MCF 10A (cell line): ENCODE measurements around the gene ATL3. TPM values are rescaled to one million over a fixed set of nuclear protein-coding genes. Genes with fewer than 3 reads are reported as not detected.

Experiments used
- BruUV-seq: library from RNA; stranded (reverse); fragments of 400-500 nt; replicated peaks from 2 replicates; lab custom pipeline; 2021; lab: Mats Ljungman, UMichigan
- CTCF ChIA-PET: fragments of 300-600 bp; sonication (Branson Sonifier 250); formaldehyde crosslinking; extraction: SDS; loops from one replicate; lab custom pipeline; 2021; ENCODE audit warnings: antibody characterized with exemption, inconsistent platforms; lab: Yijun Ruan, JAX
- POLR2A ChIA-PET: fragments of 300-600, 350-650 bp; sonication (Branson Sonifier 250); formaldehyde crosslinking; extraction: SDS; loops from one replicate; lab custom pipeline; 2020; ENCODE audit warnings: antibody characterized with exemption, inconsistent platforms; lab: Yijun Ruan, JAX
- DNase-seq: peaks from one replicate; pipeline ENCODE4 v3.0.0-alpha.2; 2018; ENCODE audit not compliant: unreplicated experiment
- H3K27ac Mint-ChIP-seq: one replicate; pipeline ENCODE4 v1.8.0; 2022; ENCODE audit warnings: mild to moderate bottlenecking, low read depth, mixed read lengths; ENCODE audit not compliant: unreplicated experiment
- H3K27me3 Mint-ChIP-seq: one replicate; pipeline ENCODE4 v1.8.0; 2022; ENCODE audit warnings: mixed read lengths; ENCODE audit not compliant: insufficient read depth, unreplicated experiment
- H3K36me3 Mint-ChIP-seq: one replicate; pipeline ENCODE4 v1.8.0; 2022; ENCODE audit warnings: mild to moderate bottlenecking, moderate library complexity, mixed read lengths; ENCODE audit not compliant: insufficient read depth, unreplicated experiment
- H3K4me1 Mint-ChIP-seq: one replicate; pipeline ENCODE4 v1.8.0; 2022; ENCODE audit warnings: mixed read lengths; ENCODE audit not compliant: insufficient read depth, unreplicated experiment
- H3K4me3 Mint-ChIP-seq: one replicate; pipeline ENCODE4 v1.8.0; 2022; ENCODE audit warnings: mild to moderate bottlenecking, moderate library complexity, mixed read lengths; ENCODE audit not compliant: unreplicated experiment
- H3K9me3 Mint-ChIP-seq: one replicate; pipeline ENCODE4 v1.8.0; 2022; ENCODE audit warnings: mixed read lengths; ENCODE audit not compliant: unreplicated experiment
- intact Hi-C: fragments of 100-400 bp; cut with micrococcal nuclease; formaldehyde crosslinking; loops from 2 replicates; pipeline ENCODE4 v1.14.1; 2022
- total RNA-seq: library from RNA; stranded (reverse); gene quantifications from 2 replicates; pipeline ENCODE4 v1.2.3, GENCODE V29; 2022
- TF ChIP-seq, protein P1 (sequence below): fragments of 200-600 bp; IDR thresholded peaks from one replicate; pipeline ENCODE4 v1.8.0; 2022; ENCODE audit warnings: antibody characterized with exemption, mild to moderate bottlenecking; ENCODE audit not compliant: unreplicated experiment

Gene ATL3
- total RNA-seq, 1 experiment from 2014 or later = 74.0 TPM

DNA sequence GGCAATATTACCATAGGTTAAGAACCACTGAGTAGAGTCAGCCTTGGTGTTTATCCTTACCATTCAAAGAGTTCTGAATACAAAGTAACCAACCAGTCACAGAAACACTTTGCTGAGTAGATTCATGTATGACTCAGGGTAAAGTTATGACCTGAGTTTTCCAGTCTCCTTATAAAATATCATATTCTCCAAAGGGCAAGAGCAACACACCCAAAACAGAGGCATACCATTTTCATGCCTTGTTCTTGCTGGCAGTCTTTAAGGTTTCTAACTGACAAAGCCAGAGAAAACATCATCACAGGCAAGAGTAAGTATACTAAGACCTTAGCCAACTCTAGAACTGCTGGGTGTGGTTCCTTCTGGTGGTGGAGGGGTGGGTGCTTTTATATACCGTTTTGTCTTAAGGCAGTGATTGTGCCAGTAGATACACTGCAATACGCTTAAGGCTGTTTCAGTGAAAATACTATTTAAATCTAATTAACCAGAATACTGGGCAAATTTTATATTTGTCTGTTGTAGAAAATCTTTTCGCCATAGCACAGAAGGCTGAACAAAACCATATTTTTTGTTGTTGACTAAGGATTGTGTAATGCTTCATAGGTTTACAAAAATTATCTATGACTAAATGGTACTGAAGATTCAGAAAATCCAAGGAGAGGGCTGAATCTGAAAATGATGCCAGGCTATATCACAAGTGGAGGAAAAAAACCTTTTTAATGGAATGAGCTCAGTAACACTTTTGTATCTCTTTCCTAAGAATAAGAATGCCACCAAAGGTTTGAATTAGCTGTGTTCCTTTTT, 3.0 kb downstream of the ATL3 start:
- peaks cover 36% of the 10 kb centered on the region for H3K36me3 Mint-ChIP-seq
- no peaks in the 10 kb centered on the region for H3K27me3 Mint-ChIP-seq
- TF ChIP-seq, protein P1, sequence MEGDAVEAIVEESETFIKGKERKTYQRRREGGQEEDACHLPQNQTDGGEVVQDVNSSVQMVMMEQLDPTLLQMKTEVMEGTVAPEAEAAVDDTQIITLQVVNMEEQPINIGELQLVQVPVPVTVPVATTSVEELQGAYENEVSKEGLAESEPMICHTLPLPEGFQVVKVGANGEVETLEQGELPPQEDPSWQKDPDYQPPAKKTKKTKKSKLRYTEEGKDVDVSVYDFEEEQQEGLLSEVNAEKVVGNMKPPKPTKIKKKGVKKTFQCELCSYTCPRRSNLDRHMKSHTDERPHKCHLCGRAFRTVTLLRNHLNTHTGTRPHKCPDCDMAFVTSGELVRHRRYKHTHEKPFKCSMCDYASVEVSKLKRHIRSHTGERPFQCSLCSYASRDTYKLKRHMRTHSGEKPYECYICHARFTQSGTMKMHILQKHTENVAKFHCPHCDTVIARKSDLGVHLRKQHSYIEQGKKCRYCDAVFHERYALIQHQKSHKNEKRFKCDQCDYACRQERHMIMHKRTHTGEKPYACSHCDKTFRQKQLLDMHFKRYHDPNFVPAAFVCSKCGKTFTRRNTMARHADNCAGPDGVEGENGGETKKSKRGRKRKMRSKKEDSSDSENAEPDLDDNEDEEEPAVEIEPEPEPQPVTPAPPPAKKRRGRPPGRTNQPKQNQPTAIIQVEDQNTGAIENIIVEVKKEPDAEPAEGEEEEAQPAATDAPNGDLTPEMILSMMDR = no peak
- ChIA-PET POLR2A (interaction anchor here (1.0 to 12.9 kb wide), 9 partner anchors 10 to 135 kb away, joined by 3 to 270 read pairs (median 5); partner anchors contain the start of gene RTN3), CTCF (interaction anchor here (0.5 to 3.8 kb wide), 10 partner anchors 14 to 647 kb away, joined by 3 to 28 read pairs (median 4); no protein-coding TSS in a partner anchor)
- TSS peak; percentile 90 for BruUV-seq
- peaks cover 32% of the 10 kb centered on the region for H3K4me1 Mint-ChIP-seq
- H3K4me3 Mint-ChIP-seq = peak overlapping the region; percentile 84
- peak overlapping the region; percentile 79 for H3K27ac Mint-ChIP-seq
- peak; percentile 81 for DNase-seq
- intact Hi-C loops = no loop called here
- H3K9me3 Mint-ChIP-seq = no peaks in the 10 kb centered on the region

DNA sequence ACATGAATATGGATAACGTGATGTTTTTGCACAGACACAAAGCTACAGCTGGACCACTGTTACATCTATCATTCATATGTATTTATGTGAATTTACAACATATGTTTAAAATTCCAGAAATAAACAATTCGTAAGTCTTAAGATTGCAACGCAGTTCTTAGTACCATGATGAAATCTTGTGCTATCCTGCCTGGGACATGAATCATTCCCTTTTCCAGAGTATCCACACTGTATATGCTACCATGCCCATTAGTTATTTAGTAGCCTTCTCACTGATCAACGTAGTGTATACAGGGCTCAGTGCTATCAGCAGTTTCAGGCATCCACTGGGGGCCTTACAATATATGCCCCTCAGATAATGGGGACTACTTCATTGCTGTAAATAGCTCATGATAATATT, 4.3 kb downstream of the ATL3 start:
- Mint-ChIP-seq H3K4me1 (peaks cover 25% of the 10 kb centered on the region), H3K36me3 (peaks cover 36% of the 10 kb centered on the region), H3K27me3 (no peaks in the 10 kb centered on the region), H3K9me3 (no peaks in the 10 kb centered on the region), H3K4me3 (peak overlapping the region; percentile 84), H3K27ac (peak overlapping the region; percentile 79)
- ChIA-PET POLR2A (interaction anchor here (0.6 to 12.9 kb wide), 10 partner anchors 8 to 1009 kb away, joined by 3 to 270 read pairs (median 4); partner anchors contain the start of gene RTN3), CTCF (interaction anchor here (0.6 to 1.5 kb wide), 6 partner anchors 8 to 872 kb away, joined by 3 to 7 read pairs (median 4); no protein-coding TSS in a partner anchor)
- TF ChIP-seq, protein P1 = no peak
- no TSS peak for BruUV-seq
- peak; percentile 52 for DNase-seq
- intact Hi-C loops = no loop called here

DNA sequence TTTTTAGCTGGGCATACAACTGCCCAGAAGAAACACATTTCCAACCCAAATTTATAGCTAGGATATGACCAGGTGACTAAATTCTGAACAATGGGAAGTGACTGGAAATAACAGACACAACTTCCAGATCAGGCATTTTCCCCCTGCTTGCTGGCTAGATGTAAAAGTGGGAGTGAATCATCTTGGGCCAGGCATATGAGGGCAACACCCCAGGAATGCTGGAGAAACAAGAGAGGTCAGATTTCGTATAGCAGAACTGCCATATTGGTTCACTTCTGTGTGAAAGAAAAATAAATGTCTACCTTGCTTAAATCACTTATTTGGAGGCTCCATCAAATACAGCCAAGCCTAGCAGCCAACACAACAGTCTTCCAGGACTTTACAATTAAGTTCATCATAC, 7.4 kb downstream of the ATL3 start:
- intact Hi-C loops = no loop called here
- TF ChIP-seq, protein P1 = no peak
- Mint-ChIP-seq H3K4me1 (peaks cover 25% of the 10 kb centered on the region), H3K27ac (peak overlapping the region; percentile 82), H3K9me3 (no peaks in the 10 kb centered on the region), H3K4me3 (no peak overlapping the region), H3K36me3 (peaks cover 25% of the 10 kb centered on the region), H3K27me3 (no peaks in the 10 kb centered on the region)
- ChIA-PET POLR2A (interaction anchor here (12.9 kb wide), 1 partner anchor 19 kb away, joined by 270 read pairs; the partner anchor contains the start of gene RTN3), CTCF (interaction anchor here (0.6 to 1.1 kb wide), 3 partner anchors 76 to 1747 kb away, joined by 3 read pairs; no protein-coding TSS in a partner anchor)
- DNase-seq = peak; percentile 70
- BruUV-seq = no TSS peak

DNA sequence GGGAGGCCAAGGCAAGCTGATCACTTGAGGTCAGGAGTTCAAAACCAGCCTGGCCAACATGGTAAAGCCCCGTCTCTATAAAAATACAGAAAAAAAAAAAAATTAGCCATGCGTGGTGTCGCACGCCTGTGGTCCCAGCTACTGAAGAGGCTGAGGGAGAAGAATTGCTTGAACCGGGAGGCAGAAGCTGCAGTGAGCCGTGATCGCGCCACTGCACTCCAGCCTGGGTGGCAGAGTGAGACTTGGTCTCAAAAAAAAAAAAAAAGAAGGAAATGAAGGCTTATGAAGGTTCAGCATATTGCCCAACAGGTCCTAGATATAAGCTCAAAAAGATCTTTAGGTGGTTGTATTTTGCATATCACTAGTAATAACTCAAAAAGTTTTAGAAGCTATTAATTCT, 10.2 kb downstream of the ATL3 start:
- BruUV-seq = no TSS peak
- ChIA-PET CTCF (interaction anchor here (0.5 to 3.0 kb wide), 8 partner anchors 24 to 182 kb away, joined by 3 to 16 read pairs (median 4); no protein-coding TSS in a partner anchor), POLR2A (no interaction called here)
- H3K27me3 Mint-ChIP-seq = no peaks in the 10 kb centered on the region
- TF ChIP-seq, protein P1 = no peak
- peaks cover 37% of the 10 kb centered on the region for H3K36me3 Mint-ChIP-seq
- H3K4me1 Mint-ChIP-seq = peaks cover 10% of the 10 kb centered on the region
- intact Hi-C loops = no loop called here
- no peaks in the 10 kb centered on the region for H3K9me3 Mint-ChIP-seq
- peak overlapping the region; percentile 49 for H3K27ac Mint-ChIP-seq
- H3K4me3 Mint-ChIP-seq = no peak overlapping the region
- DNase-seq = no peak
